Keratinocyte (primary cell): Measurements from ENCODE around the gene MIER3.

ENCODE experiments used
- EZH2 ChIP-seq: IDR thresholded peaks from one replicate; pipeline ENCODE4 v1.6.1; 2012; ENCODE audit warnings: inconsistent platforms, mild to moderate bottlenecking, low read length, moderate library complexity
- TF ChIP-seq, protein P1 (sequence below), 3 experiments: IDR thresholded peaks in 1 of 3; conservative IDR thresholded peaks in 1 of 3; optimal IDR thresholded peaks in 1 of 3; 2 replicates in 2 of 3; 3 replicates in 1 of 3; pipeline versions ENCODE3 to v1.5.1; 2011; ENCODE audit warnings: low read length in 3 of 3, mild to moderate bottlenecking in 3 of 3, moderate library complexity in 2 of 3, control low read depth in 1 of 3, inconsistent platforms in 1 of 3; ENCODE audit not compliant: insufficient read depth in 2 of 3; ENCODE audit errors: extremely low read depth in 1 of 3

DNA sequence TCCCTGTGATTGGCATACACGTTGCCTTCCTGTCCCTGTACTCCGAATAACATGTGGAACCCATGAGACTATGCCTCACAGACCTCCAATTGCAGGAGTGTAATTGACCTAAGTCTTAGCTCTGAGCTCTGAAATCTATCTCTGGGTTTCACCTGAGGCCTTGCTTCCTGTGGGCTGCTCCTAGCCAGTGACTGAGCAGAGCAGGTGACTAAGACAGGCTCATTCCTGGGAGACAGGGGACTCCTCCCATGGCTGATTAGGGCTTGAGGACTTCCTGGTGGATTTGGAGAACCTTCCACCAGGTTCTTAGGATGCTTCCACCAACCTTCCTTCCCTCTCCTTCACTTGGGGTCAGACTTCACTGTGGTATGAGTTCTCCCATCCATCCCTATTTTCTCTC is 22.3 kb upstream of the MIER3 start:
- TF ChIP-seq, protein P1, sequence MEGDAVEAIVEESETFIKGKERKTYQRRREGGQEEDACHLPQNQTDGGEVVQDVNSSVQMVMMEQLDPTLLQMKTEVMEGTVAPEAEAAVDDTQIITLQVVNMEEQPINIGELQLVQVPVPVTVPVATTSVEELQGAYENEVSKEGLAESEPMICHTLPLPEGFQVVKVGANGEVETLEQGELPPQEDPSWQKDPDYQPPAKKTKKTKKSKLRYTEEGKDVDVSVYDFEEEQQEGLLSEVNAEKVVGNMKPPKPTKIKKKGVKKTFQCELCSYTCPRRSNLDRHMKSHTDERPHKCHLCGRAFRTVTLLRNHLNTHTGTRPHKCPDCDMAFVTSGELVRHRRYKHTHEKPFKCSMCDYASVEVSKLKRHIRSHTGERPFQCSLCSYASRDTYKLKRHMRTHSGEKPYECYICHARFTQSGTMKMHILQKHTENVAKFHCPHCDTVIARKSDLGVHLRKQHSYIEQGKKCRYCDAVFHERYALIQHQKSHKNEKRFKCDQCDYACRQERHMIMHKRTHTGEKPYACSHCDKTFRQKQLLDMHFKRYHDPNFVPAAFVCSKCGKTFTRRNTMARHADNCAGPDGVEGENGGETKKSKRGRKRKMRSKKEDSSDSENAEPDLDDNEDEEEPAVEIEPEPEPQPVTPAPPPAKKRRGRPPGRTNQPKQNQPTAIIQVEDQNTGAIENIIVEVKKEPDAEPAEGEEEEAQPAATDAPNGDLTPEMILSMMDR (optimal IDR thresholded peaks at IDR 0.05 in 1 of 3, IDR thresholded peaks at IDR 0.05 in 1 of 3, conservative IDR thresholded peaks at IDR 0.05 in 1 of 3; ENCODE audit: extremely low read depth in 1 of 3, insufficient read depth in 2 of 3, low read length in 3 of 3), result no peak
- no peak for TF ChIP-seq EZH2
